ENCODE results near the gene ALG14.

ALG14 gene

GRCh38 chr1:94926126-94926914 lies 146.4 kb downstream of the ALG14 start:
- peak; percentile 37 for DNase-seq

GRCh38 chr1:94925561-94926125 lies 147.1 kb downstream of the ALG14 start:
- DNase-seq, result peak; percentile 97

DNA sequence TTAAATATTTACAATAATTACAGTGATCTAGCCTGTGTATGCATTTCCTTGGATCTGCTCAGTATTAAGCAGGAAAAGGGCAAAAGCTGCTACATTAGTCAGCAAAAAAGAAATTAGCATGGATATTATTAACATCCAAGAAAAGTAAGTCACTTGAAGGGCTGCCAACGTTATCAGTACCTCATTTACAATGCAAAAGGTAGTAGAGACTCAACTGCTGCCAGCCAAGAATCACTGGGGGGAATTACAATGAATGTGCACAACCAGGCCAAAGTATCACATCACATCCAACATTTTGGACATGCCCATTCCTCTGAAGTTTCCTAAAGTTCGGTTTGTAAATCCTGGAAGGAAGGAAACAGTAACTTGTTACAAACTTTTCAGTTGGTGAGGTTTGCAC lies 147.7 kb downstream of the ALG14 start:
- no peak for DNase-seq

All from kidney glomerular epithelial cell (primary cell).